GM19324 (cell line): ENCODE measurements around the gene TESMIN.

Experiments
- ATAC-seq: cut with Tn5 transposase; IDR thresholded peaks from one replicate; pipeline ENCODE4 v1.9.1; 2021; ENCODE audit warnings: mild to moderate bottlenecking, moderate library complexity; ENCODE audit not compliant: unreplicated experiment, low FRiP score

Gene TESMIN

GRCh38 chr11:68664906-68665305 lies 86.4 kb downstream of the TESMIN start:
- ATAC-seq = no peak

DNA sequence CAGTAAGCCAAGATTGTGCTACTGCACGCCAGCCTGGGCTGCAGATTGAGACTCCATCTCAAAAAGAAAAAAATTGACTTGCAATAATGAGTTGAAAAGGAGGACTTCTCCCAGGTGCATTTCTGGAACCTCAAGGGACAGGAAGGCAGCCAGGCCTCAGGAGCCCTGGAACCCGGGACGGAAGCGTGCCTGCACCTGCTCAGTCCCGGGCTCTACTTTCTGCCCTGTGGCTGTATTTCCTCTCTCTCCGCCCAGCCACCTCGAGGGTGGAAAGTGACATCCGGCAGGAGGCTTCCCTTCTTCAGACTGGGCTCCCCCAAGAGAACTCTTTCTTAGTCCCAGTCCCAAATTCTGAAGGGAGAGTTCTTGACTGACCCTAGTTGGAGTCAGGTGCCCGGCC lies 87.2 kb downstream of the TESMIN start:
- no peak for ATAC-seq

GRCh38 chr11:68663482-68664010 lies 87.8 kb downstream of the TESMIN start:
- ATAC-seq = no peak

GRCh38 chr11:68661697-68662603 lies 89.4 kb downstream of the TESMIN start:
- ATAC-seq = no peak

DNA sequence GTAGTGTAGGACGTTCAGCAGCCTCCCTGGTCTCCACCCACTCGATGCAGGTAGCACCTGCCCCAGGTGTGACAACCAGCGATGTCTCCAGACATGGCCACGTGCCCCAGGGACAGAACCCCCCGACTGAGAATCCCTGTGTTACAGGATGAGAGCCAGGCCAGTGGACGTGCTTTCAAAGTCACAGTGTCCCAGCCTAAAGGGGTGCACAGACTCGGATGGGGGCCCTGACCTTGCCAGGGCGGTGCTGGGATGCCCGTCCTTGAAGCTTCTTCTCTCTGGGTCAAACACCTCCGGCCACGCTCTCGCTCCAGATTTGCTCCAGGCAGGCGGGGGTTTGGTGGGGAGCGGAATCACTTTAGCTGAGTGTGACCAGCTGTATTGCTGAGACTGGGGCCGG lies 90.3 kb downstream of the TESMIN start:
- no peak for ATAC-seq

DNA sequence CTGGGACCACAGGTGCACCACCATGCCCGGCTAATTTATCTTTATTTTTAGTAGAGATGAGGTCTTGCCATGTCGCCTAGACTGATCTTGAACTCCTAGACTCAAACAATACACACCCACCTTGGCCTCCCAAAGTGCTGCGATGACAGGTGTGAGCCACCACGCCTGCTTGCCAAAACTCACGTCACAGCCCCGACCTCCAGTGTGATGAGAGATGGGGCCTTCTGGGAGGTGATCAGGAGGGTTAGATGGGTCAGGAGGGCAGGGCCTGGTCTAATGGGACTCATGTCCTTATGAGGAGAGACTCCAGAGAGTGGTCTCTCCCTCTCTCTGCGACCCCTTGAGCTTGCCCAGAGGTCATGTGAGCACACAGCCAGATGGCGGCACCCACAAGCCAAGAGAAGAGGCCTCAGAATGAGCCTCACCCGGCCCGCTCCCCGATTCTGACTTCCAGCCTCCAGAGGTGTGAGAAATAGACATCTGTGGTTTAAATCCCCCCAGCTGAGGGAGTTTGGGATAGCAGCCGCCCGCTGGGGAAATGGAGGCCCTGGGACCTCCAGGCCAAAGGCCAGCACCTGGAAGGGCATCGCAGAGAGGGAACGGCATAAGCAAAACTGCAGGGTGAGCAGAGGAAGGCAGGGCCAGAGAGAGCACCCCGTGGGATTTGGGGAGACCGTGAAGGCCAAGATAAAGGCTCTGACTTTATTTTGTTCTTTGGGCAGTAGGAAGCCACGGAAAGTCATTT lies 91.1 kb downstream of the TESMIN start:
- no peak for ATAC-seq

GRCh38 chr11:68659158-68659921 lies 92.0 kb downstream of the TESMIN start:
- ATAC-seq = no peak

- no peak for ATAC-seq
These were observed 92.7 kb downstream of the TESMIN start for GRCh38 chr11:68658661-68659060.

DNA sequence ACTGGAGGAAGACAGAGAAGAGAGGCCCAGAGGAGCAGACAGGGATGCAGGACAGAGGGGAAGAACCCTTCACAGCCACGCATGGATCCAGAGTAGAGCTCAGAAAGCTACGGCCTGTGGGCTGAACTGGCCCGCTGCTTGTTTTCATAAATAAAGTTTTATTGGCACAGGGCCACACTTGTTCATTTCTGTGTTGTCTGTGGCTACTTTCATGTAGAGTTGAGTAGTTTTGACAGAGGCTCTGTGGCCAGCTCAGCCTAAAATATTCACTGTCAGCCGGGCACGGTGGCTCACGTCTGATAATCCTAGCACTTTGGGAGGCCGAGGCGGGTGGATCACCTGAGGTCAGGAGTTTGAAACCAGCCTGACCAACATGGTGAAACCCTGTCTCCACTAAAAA lies 93.2 kb downstream of the TESMIN start:
- no peak for ATAC-seq
